ENCODE measurements around the gene MED29. TPM values are rescaled to one million over a fixed set of nuclear protein-coding genes. Genes with fewer than 3 reads are reported as not detected.
A peak's percentile ranks its signal among the peaks of the same experiment; 100 is the strongest.

MED29 gene
- total RNA-seq, 1 donor from 2014 or later, result 27.0 TPM

- no peak overlapping the region for H3K27ac Mint-ChIP-seq (ENCODE audit: unreplicated experiment)
- H3K36me3 ChIP-seq (ENCODE audit: insufficient read depth, low read length), result peaks cover 3% of the 10 kb centered on the region
- no peak overlapping the region for H3K27ac ChIP-seq (ENCODE audit: low read depth, low read length)
- no peaks in the 10 kb centered on the region for H3K27me3 Mint-ChIP-seq (ENCODE audit: low read depth, unreplicated experiment)
- H3K27me3 ChIP-seq (ENCODE audit: insufficient read depth, low read length), result no peaks in the 10 kb centered on the region
- peaks cover 45% of the 10 kb centered on the region for H3K4me1 ChIP-seq (ENCODE audit: insufficient read depth, low read length)
- no peak for DNase-seq (ENCODE audit: low read depth)
- no peaks in the 10 kb centered on the region for H3K9me3 Mint-ChIP-seq (ENCODE audit: unreplicated experiment)
- H3K9ac ChIP-seq (ENCODE audit: low read length), result no peak overlapping the region
- no peak for TF ChIP-seq CTCF (IDR thresholded peaks at IDR 0.05; ENCODE audit: insufficient read depth, low read depth, low read length)
- TF ChIP-seq EZH2 (IDR thresholded peaks at IDR 0.05; ENCODE audit: insufficient read depth, low read length), result no peak
- peaks cover 4% of the 10 kb centered on the region for H3K79me2 ChIP-seq (ENCODE audit: insufficient read depth, low read length)
- H3K4me2 ChIP-seq (ENCODE audit: low read length), result no peak overlapping the region
- H3K4me3 Mint-ChIP-seq (ENCODE audit: unreplicated experiment), result peak overlapping the region; percentile 42
- FAIRE-seq, result no peak
- no peak overlapping the region for H2AFZ ChIP-seq (ENCODE audit: low read depth, low read length)
- no peaks in the 10 kb centered on the region for H4K20me1 ChIP-seq (ENCODE audit: insufficient read depth, low read length)
- no peak overlapping the region for H3K4me3 ChIP-seq (ENCODE audit: insufficient read depth, low read depth, low read length)
- peaks cover 26% of the 10 kb centered on the region for H3K4me1 Mint-ChIP-seq (ENCODE audit: low read depth, unreplicated experiment)
- no peaks in the 10 kb centered on the region for H3K9me3 ChIP-seq (ENCODE audit: insufficient read depth, low read depth, low read length)
- peaks cover 2% of the 10 kb centered on the region for H3K36me3 Mint-ChIP-seq (ENCODE audit: low read depth, unreplicated experiment)
Observed at GRCh38 chr19:39399668-39400050, 8.5 kb downstream of the MED29 start.

GRCh38 chr19:39400061-39400460 is 8.9 kb downstream of the MED29 start:
- Histone ChIP-seq H3K79me2 (ENCODE audit: insufficient read depth, low read length) (peaks cover 3% of the 10 kb centered on the region), H3K9me3 (ENCODE audit: insufficient read depth, low read depth, low read length) (no peaks in the 10 kb centered on the region), H4K20me1 (ENCODE audit: insufficient read depth, low read length) (no peaks in the 10 kb centered on the region), H3K4me2 (ENCODE audit: low read length) (no peak overlapping the region), H3K27ac (ENCODE audit: low read depth, low read length) (no peak overlapping the region), H3K9ac (ENCODE audit: low read length) (no peak overlapping the region), H3K4me3 (ENCODE audit: insufficient read depth, low read depth, low read length) (no peak overlapping the region), H3K27me3 (ENCODE audit: insufficient read depth, low read length) (no peaks in the 10 kb centered on the region), H2AFZ (ENCODE audit: low read depth, low read length) (no peak overlapping the region), H3K36me3 (ENCODE audit: insufficient read depth, low read length) (peaks cover 3% of the 10 kb centered on the region), H3K4me1 (ENCODE audit: insufficient read depth, low read length) (peaks cover 45% of the 10 kb centered on the region)
- FAIRE-seq (no peak), DNase-seq (ENCODE audit: low read depth) (no peak)
- Mint-ChIP-seq H3K27ac (ENCODE audit: unreplicated experiment) (no peak overlapping the region), H3K27me3 (ENCODE audit: low read depth, unreplicated experiment) (no peaks in the 10 kb centered on the region), H3K36me3 (ENCODE audit: low read depth, unreplicated experiment) (peaks cover 2% of the 10 kb centered on the region), H3K4me3 (ENCODE audit: unreplicated experiment) (no peak overlapping the region), H3K4me1 (ENCODE audit: low read depth, unreplicated experiment) (peaks cover 24% of the 10 kb centered on the region), H3K9me3 (ENCODE audit: unreplicated experiment) (no peaks in the 10 kb centered on the region)
- TF ChIP-seq EZH2 (IDR thresholded peaks at IDR 0.05; ENCODE audit: insufficient read depth, low read length) (no peak), CTCF (IDR thresholded peaks at IDR 0.05; ENCODE audit: insufficient read depth, low read depth, low read length) (no peak)

GRCh38 chr19:39401070-39401548 is 9.9 kb downstream of the MED29 start:
- TF ChIP-seq CTCF (IDR thresholded peaks at IDR 0.05; ENCODE audit: insufficient read depth, low read depth, low read length) (no peak), EZH2 (IDR thresholded peaks at IDR 0.05; ENCODE audit: insufficient read depth, low read length) (no peak)
- Histone ChIP-seq H3K4me3 (ENCODE audit: insufficient read depth, low read depth, low read length) (no peak overlapping the region), H3K9ac (ENCODE audit: low read length) (peak overlapping the region; percentile 96), H3K27ac (ENCODE audit: low read depth, low read length) (peak overlapping the region; percentile 97), H3K79me2 (ENCODE audit: insufficient read depth, low read length) (no peaks in the 10 kb centered on the region), H2AFZ (ENCODE audit: low read depth, low read length) (no peak overlapping the region), H3K27me3 (ENCODE audit: insufficient read depth, low read length) (no peaks in the 10 kb centered on the region), H3K36me3 (ENCODE audit: insufficient read depth, low read length) (no peaks in the 10 kb centered on the region), H3K4me2 (ENCODE audit: low read length) (peak overlapping the region; percentile 94), H4K20me1 (ENCODE audit: insufficient read depth, low read length) (no peaks in the 10 kb centered on the region), H3K9me3 (ENCODE audit: insufficient read depth, low read depth, low read length) (no peaks in the 10 kb centered on the region), H3K4me1 (ENCODE audit: insufficient read depth, low read length) (peaks cover 47% of the 10 kb centered on the region)
- no peaks in the 10 kb centered on the region for H3K9me3 Mint-ChIP-seq (ENCODE audit: unreplicated experiment)
- H3K4me3 Mint-ChIP-seq (ENCODE audit: unreplicated experiment), result peak overlapping the region; percentile 15
- peaks cover 24% of the 10 kb centered on the region for H3K4me1 Mint-ChIP-seq (ENCODE audit: low read depth, unreplicated experiment)
- H3K27me3 Mint-ChIP-seq (ENCODE audit: low read depth, unreplicated experiment), result no peaks in the 10 kb centered on the region
- DNase-seq (ENCODE audit: low read depth), result no peak
- FAIRE-seq, result no peak
- H3K36me3 Mint-ChIP-seq (ENCODE audit: low read depth, unreplicated experiment), result peaks cover 2% of the 10 kb centered on the region
- peak overlapping the region; percentile 95 for H3K27ac Mint-ChIP-seq (ENCODE audit: unreplicated experiment)
